GM04504 (cell line): Measurements from ENCODE around the gene TBC1D19.

Source experiments
- DNase-seq: peaks from one replicate; pipeline ENCODE4 v3.0.0-alpha.2; 2012; ENCODE audit warnings: low read depth

TBC1D19 gene

DNA sequence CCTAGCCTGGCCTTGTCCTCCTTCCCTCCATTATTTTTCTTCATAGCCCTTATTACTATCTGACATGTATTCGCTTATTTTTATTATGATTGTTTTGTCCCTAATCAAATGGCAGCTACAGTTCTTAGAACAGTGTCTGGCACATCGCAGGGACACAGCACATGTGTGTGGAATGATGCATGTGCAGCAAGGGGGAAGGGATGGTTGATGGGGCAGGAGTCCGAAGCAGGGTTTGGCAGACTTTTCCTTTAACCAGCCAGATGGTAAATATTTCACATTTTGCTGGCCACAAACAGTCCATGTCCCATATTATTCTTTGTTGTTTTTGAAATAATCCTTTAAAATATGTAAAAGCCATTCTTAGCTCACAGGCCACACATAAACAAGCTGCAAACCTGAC lies 148.5 kb downstream of the TBC1D19 start:
- DNase-seq = no peak

DNA sequence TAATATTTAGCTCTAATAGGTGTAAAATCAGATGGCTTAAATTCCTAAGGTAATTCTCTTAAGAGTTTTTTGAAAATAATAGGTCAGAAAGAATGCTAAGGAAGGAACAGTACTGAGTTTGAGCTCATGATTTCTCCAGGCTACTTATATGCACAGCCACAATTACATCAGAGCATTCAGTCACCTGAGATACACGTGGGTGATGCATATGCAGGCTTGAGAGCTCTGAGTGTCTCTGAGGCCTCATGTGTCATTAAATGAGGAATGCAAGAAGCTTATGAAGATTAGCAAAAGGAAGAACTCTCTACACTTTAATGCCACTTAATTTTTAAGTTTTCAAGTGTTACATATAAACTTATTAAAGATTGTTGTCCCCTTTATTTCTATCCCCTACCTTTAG lies 152.7 kb downstream of the TBC1D19 start:
- no peak for DNase-seq

DNA sequence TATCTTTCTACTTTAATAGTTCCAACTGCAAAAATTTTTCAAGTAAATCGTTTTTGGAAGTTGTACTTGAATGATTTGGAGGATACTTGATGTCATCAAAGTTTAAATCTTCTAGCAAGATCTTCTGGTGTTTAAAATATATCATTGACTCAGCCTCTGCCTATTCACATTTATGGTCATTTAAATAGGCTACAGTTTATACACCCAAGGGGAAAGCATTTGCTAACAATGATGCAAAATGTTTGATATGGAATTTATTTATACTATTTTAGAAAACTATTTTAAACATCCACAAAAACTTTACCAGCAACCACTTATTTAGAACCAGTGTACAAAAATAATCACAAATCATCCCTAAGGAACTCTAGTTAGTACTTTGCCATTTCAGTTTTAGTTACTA lies 153.5 kb downstream of the TBC1D19 start:
- no peak for DNase-seq

DNA sequence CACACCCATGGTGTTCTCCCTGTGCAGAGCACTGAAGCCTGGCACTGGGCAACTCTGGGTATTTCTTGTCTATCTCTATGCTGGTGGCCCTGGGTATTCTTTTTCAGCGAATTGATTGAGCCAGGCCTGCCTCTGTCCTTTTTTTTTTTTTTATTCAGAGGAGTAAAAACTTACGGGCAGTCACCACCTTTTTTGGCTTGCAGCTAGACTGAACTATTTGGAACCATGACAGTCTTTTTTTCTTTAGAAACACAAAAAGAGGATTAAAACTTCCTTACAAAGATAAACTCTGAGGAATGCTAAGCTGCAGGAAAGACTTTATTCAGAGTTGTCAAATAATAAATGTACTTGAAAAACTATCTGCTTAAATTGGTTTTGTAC lies 157.6 kb downstream of the TBC1D19 start:
- DNase-seq = no peak

DNA sequence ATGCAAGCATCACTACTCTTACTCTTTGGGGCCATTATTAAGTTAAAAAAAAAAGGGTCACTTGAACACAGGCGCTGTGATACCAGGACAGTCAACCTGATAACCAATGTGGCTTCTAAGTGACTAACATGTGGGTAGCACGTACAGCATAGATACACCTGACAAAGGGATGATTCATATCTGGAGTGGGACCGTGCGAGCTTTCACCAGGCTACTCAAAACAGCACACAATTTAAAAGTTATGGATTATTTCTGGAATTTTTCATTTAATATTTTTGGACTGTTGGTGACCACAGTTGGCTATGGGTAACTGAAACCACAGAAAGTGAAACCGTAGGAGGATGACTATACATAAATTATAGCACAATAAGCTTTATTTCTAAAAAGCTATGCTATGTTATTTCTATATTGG lies 162.9 kb downstream of the TBC1D19 start:
- no peak for DNase-seq

DNA sequence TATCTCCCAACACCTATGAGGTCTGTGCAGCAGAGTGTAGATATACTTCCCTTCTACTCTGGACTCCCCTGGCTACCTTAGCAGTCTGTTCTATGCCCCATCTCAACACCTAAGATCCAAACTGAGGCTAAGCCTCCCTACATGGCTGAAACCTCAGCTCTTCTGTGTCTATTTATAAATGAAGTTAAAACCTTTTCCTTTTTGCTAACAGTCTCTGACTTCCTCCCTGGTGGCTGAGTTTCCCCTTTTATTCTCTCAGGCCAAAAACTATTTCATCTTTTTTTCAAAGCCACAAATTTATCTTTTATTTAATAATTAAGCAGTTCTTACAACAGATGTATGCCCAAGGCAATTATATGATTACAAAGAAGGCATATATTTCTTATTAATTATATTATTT lies 164.9 kb downstream of the TBC1D19 start:
- no peak for DNase-seq

DNA sequence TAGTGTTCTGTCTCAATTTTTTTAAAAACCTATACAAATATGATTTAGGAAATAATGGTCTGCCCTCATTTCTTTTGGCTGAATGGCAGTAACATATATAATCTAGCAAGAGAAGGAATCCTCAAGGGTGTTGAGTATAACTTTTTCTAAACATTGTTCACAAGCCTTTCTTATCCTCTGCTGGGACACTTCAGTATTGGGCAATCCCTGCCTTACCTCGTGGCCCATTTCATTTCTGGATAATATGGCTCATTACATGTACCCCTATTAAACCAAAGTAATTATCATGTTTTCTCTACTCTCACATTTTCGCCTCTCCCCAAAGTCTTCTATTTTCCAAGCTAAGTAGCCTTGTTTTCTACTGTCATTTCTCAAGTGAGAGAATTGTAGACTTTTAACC lies 166.0 kb downstream of the TBC1D19 start:
- no peak for DNase-seq

DNA sequence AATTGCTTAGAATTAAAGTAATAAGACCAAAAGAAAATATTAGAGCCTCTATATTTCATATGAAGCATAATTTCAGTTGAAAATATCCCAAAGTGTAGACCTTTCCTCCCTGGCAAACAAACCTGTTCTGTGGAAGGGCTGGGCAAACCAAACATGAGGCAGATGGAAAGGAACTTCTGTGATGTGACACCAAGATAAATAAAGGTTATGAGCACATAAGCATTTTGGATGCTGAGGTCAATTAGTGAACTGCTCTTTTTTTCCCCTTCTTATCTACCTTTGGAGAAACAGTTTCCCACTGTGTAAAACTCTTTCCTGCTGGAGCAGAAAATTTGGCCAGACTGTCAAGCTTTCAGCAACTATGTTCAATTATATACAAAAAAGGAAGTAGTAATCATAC lies 167.1 kb downstream of the TBC1D19 start:
- no peak for DNase-seq

DNA sequence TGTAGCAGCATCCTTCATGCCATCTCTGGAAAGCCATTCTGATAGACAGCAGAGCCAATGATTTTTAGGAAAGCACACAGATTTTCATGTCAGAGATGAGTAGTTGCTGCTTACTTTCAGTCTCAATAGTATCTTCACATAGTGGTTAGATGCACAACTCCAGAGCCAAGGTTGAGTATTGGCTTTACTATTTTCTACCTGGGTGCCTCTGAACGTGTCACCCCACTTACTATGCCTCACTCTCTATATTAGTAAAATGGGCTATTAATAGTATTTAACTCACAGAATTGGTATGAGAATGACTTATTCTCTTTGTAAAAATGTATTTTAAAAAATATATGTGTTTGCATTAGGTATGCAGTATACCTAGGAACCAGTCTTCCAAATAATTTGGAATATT lies 168.0 kb downstream of the TBC1D19 start:
- DNase-seq = no peak

DNA sequence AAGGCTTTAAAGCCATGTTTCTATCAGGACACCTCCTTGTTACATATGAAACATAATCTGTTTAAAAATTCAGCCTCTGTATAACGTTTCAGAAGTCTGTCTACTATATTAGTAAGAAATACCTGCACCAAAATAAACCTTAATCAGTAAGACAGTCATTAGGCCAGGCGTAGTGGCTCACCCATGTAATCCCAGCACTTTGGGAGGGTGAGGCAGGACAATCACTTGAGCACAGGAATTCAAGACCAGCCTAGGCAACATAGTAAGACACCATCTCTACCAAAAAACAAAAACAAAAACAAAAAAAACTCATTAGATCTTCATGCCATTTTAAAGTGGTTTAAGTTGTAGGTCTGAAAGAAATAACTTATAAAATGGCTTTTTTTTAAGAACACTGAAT lies 169.3 kb downstream of the TBC1D19 start:
- DNase-seq = no peak

DNA sequence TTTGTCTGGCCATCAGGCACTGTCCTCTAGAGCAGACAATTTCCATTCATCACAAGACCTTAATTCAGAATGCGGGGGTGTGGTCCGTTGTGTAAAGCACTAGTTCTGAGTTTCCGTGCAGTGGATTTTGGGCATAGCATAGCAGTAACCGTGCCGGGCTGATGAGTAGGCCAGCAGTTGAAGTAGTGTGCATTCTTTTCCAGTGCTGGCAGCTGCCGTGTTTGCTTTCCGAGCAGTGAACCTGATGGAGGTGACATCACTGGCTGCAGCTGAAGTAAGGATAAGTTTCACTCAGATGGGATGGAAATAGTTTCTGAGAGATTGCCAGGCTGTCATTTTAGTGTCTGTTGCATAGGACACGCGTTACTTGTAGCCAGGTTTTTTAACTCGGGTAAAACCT lies 169.7 kb downstream of the TBC1D19 start:
- no peak for DNase-seq

DNA sequence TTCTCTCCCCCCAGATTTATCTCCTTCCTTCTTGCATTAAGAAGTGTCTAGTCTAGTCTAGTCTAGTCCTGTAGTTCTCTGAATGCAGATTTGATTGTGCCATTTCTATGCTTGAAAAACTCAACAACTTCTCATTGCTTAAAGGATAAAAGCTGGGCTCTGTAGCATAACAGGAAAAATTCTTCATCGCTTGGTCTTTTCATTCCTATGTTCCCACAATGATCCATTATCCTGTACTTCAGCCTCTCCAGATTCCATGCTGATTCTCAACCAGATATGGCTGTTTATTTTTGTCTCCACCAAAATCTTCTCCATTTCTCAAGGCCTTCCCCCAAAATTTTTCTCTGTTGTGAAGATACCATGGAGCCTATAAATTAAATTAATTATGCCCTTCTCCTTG lies 173.9 kb downstream of the TBC1D19 start:
- no peak for DNase-seq

DNA sequence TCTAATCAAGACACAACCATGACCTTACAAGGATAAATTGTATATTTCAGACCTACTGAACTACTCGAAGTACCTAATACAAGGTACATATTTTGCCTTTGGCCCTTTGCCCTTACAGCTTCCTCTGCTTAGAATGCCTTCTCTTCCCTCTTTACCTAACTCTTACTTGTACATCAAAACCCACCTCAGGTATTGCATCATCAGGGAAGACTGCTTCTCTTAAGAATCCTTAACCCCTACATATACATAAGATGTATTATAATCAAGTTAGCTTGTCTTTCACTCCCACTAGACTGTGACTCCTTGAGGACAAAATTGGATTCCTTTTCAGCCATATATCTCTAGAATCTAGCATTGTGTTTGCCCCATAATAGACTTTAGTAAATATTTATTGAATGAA lies 175.0 kb downstream of the TBC1D19 start:
- no peak for DNase-seq

DNA sequence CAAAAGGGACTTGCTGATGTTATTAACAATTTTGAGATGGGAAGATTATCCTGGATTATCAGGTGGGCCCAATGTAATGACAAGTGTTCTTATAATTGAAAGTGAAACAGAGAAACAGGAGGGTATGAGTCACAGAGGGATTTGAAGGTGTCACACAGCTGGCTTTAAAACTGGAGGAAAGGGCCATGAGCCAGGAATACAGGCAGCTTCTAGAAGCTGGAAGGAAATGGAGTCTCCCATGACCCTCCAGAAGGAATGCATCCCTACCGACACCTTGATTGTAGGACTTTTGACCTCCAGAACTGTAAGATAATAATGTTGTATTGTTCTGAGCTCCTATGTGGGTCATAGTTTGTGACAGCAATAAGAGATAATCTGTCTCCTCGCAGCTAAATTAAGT lies 178.8 kb downstream of the TBC1D19 start:
- no peak for DNase-seq

DNA sequence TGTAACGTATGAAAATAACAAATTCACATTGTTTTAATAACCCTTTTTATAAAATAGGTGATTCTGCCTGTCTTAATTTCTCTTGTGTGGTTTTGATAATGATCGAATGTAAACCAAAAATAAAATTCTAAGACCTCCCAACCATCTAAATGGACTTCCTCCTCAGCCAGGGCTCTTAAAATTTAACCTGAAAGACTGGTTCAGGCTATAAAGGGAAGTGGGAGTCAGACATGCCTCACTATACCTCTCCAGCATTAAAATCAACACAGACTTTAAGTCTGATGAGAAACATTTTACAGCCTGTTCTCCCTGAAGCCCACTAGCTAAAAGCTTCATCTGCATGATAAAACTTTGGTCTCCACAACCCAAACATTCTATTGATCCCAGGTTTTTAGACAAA lies 179.2 kb downstream of the TBC1D19 start:
- no peak for DNase-seq

DNA sequence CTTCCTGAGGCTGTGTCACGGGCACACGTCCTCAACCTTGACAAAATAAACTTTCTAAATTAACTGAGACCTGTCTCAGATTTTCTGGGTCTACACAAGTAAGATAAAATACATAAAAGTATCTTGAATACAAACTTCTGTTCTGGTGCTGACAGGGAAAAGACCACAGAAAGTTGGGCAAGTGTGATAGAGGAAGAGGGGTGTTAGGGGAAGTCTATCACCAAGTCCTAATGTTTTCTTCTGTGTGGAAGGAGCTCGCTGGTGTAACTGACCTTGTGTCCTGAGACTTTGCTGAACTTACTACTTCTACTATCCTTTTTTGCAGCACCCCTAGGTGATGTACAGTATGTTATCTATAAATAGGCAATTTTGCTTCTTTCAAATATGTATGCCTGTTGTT lies 179.8 kb downstream of the TBC1D19 start:
- no peak for DNase-seq

DNA sequence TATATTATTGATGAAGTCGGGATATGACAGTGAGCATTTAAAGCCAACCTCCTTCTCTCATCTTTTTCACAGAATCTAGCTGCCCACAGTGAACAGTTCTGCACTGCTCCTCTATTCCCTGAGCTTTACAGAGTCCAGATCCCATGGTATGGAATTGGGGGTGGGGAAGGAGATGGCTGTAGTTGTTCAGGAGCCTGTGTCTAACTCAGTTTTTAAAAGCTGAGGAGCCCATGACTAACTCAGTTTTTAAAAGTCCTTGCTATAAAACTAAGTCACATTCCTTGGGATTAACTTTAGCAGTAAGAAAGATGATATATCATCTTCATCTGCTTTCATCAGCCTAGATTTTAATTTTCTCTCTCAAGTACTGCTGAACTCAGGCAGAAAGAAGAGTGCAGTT lies 180.3 kb downstream of the TBC1D19 start:
- DNase-seq = no peak

DNA sequence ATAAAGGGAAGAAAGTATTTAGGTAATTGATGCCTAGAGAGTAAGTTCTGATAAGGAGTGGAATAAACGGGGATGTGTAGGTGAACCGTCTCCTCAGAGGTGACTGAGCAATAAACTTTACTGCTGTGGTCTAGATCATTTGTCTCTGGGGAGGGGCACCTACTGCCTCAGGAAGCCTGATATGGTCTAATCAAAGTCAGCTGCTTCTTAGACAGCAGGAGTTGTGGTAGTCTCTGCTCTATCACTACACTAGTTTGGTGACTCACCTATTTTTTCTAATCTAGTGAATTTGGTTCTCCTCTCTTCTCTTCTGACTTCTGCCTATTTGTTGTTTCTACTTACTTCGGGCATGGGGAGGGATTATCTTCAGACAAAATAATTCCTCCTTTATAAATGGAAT lies 181.6 kb downstream of the TBC1D19 start:
- DNase-seq = no peak

DNA sequence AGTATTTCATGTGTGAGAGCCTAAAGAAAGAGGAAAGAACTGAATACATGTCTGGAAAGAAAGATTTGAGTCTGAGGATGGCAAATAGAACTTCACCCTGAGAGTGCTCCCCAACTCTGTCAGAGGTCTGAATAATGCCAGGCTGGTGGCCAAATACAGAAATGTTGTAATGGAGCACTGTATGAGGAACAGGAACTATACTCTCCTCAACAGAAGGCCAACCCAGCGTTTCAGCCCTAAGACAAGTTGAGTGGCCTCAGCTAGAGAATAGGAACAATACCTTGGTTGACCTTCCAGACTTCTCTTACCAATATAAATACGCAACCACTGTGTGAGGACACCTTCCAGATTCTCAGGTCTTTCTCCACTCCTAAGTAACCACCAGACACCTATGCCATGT lies 182.3 kb downstream of the TBC1D19 start:
- DNase-seq = no peak

DNA sequence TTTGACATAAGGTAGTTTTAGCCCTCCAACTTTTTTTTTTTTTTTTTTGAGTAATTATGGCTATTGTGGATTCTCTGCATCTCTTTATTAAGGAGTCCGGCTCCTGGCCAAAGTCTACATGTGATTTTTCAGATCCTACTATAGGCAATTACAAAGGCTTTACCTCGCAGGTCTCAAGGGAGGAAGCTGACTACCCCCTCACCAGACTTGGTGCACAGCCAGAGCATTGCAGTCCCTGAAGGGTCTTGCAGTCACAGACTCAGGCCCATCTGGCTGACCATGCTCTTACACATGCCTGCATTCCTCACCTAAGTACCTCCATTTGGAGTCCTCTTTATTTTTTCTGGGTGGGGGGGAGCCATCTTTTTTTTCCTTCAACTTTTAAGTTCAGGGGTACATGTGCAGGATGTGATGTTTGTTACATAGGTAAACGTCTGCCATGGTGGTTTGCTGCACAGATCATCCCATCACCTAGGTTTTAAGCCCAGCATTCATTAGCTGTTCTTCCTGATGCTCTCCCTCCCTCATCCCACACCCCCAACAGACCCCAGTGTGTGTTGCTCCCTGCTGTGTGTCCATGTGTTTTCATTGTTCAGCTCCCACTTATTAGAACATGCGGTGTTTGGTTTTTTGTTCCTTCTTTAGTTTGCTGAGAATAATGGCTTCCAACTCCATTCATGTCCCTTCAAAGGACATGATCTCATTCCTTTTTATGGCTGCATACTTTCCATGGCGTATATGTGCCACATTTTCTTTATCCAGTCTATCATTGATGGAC lies 188.4 kb downstream of the TBC1D19 start:
- DNase-seq = no peak

DNA sequence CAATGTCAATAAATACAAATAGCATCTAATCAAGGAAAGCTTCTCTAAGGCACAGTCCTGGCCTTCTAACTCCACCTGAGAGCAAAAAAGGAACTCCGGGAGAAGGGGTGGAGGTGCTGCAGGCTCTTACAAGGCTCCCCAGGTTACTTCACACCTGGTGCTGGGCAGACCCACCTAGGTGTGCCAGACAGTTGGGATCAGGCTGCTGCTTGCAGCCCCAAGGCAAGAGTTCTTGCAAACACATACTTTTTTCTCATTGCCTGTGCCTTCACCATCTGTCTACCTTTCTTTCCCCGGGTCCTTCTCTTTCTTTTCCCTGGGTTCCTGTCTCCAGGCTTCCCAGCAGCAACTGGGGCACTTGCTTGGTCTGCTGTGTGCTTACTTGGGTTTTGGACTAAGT lies 195.3 kb downstream of the TBC1D19 start:
- no peak for DNase-seq

DNA sequence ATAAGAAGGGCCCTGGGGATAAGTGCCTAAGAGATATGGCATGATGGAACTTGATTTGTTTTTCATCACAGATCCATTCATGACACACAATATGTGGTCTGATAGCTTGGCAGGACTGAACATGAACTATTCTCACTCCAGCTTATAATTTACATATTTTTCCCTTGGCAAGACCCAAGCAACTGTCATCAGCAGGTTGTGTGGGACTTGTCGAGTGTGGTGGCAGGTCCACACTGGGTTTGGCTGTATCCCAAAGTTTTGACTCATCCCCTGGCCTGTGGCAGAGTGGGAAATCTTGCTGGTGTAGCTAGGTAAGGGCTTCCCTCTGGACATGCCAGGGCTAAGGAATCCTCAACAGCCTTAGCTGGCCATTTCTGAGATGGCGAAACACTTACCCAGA lies 195.8 kb downstream of the TBC1D19 start:
- DNase-seq = no peak

DNA sequence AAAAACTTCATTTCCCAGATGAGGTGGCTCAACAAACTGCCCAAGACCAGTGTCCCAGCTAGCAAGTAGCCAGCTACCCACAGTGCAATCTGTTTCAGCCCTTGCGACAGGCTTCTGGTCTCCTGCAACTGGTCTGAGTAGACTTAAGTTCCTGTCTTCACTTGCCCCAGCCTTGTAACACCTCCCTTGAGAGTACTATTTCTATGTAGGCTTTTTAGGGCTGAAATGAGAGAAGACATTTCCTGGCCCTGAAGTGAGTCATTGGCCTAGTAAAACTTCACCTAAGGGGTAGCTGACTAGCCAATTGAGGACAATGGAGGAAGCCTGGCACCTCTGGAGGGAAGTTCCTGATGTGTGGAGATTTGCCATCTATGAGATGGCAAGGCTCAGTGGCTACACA lies 196.7 kb downstream of the TBC1D19 start:
- no peak for DNase-seq

DNA sequence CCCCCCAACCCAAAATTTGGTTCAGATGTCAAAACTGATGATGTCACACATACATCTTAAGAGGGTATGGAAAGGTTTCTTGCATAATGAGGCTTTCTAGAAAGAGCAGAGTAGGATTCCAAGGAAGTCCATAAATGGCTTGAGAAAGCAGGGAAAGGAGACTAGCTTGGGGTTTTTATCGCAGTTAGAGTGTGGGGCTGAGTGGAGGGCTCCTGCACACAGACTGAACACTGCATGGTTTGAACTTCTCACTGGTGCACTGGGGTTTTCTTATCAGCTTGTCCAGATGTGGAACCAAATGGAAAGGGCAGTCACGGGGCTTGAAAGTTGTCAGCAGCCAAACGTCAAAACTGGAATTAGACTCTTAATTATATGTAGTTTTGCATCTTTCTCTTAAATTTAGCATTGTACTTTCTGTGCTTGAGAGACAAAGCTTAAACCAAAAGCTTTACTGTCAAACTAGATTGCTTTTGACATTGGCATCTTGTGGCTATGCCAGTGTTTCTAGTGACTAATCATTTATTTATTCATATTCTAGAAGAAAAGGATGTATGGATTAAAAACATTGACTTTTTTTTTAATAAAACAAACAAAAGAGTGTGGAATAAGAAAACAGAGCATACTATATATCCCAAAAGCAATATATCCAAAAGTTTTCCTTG lies 198.4 kb downstream of the TBC1D19 start:
- DNase-seq = no peak
